GM19328 (cell line): Measurements from ENCODE around the gene C10orf95.
"Not testable (repeated sequence)": the region's sequence is repeated elsewhere in the genome, so short reads cannot be mapped to it uniquely, and the experiment has no call there.

ENCODE experiments used
- ATAC-seq: cut with Tn5 transposase; IDR thresholded peaks from one replicate; pipeline ENCODE4 v1.9.1; 2021; ENCODE audit warnings: mild to moderate bottlenecking, moderate library complexity; ENCODE audit not compliant: unreplicated experiment

C10orf95 gene

GRCh38 chr10:102451105-102451969 lies at the start of gene C10orf95:
TSS of gene C10orf95 (minus strand) at chr10:102451543. CDS start at chr10:102451093, 450 bp downstream.
- no peak for ATAC-seq

- ATAC-seq = not testable (repeated sequence)
Measured at GRCh38 chr10:102500686-102501085, 49.3 kb upstream of the C10orf95 start.

- no peak for ATAC-seq
Measured at GRCh38 chr10:102499356-102499755, 48.0 kb upstream of the C10orf95 start.

GRCh38 chr10:102497545-102497944 lies 46.2 kb upstream of the C10orf95 start:
- ATAC-seq = no peak

- no peak for ATAC-seq
Measured at GRCh38 chr10:102493771-102494170, 42.4 kb upstream of the C10orf95 start.

GRCh38 chr10:102492983-102493382 lies 41.6 kb upstream of the C10orf95 start:
- no peak for ATAC-seq

GRCh38 chr10:102492344-102492939 lies 41.1 kb upstream of the C10orf95 start:
- ATAC-seq = no peak

- no peak for ATAC-seq
Measured at GRCh38 chr10:102491136-102491535, 39.8 kb upstream of the C10orf95 start.

GRCh38 chr10:102485093-102485784 lies 33.9 kb upstream of the C10orf95 start:
- ATAC-seq = no peak

GRCh38 chr10:102484021-102484420 lies 32.7 kb upstream of the C10orf95 start:
- ATAC-seq = no peak

- no peak for ATAC-seq
Measured at GRCh38 chr10:102480396-102480795, 29.1 kb upstream of the C10orf95 start.

GRCh38 chr10:102479651-102480050 lies 28.3 kb upstream of the C10orf95 start:
- no peak for ATAC-seq

- ATAC-seq = no peak
Measured at GRCh38 chr10:102476466-102477141, 25.3 kb upstream of the C10orf95 start.

GRCh38 chr10:102475451-102476040 lies 24.2 kb upstream of the C10orf95 start:
- no peak for ATAC-seq

GRCh38 chr10:102473445-102474331 lies 22.3 kb upstream of the C10orf95 start:
- ATAC-seq = no peak

- ATAC-seq = no peak
Measured at GRCh38 chr10:102470579-102471546, 19.5 kb upstream of the C10orf95 start.

- ATAC-seq = no peak
Measured at GRCh38 chr10:102468683-102469082, 17.3 kb upstream of the C10orf95 start.

- ATAC-seq = no peak
Measured at GRCh38 chr10:102467971-102468438, 16.7 kb upstream of the C10orf95 start.
